Liver (tissue), 9 donors: ENCODE data around the gene PRXL2C. TPM values are rescaled to one million over a fixed set of nuclear protein-coding genes. Genes with fewer than 3 reads are reported as not detected.

Source experiments
- DNase-seq: peaks from one replicate; pipeline ENCODE4 v3.0.0-alpha.2; 2017; ENCODE audit warnings: low spot score
- H3K27ac ChIP-seq, 2 donors: one replicate each; pipeline ENCODE4 v1.7.0; 2013; ENCODE audit warnings: inconsistent platforms in 2 of 2, low read length in 2 of 2, control low read depth in 1 of 2, low read depth in 1 of 2, mild to moderate bottlenecking in 1 of 2
- H3K27me3 ChIP-seq, 4 donors: one replicate each; pipeline versions ENCODE4 v1.6.1 to v1.7.0; 2013; ENCODE audit warnings: low read length in 3 of 4, inconsistent platforms in 1 of 4, mild to moderate bottlenecking in 1 of 4, moderate library complexity in 1 of 4; ENCODE audit not compliant: control insufficient read depth in 4 of 4, insufficient read depth in 4 of 4
- H3K36me3 ChIP-seq, 4 donors: one replicate each; pipeline versions ENCODE4 v1.6.1 to v1.7.0; 2013; ENCODE audit warnings: low read length in 3 of 4, mild to moderate bottlenecking in 3 of 4, low read depth in 1 of 4, moderate library complexity in 1 of 4; ENCODE audit not compliant: control insufficient read depth in 4 of 4, insufficient read depth in 3 of 4
- H3K4me1 ChIP-seq, 4 donors: one replicate each; pipeline versions ENCODE4 v1.6.1 to v1.7.0; 2013; ENCODE audit warnings: low read length in 3 of 4, mild to moderate bottlenecking in 3 of 4, moderate library complexity in 1 of 4; ENCODE audit not compliant: control insufficient read depth in 4 of 4, insufficient read depth in 4 of 4
- H3K4me3 ChIP-seq, 3 donors: one replicate each; pipeline versions ENCODE4 v1.6.1 to v1.7.0; 2013; ENCODE audit warnings: low read length in 3 of 3, control low read depth in 1 of 3, low read depth in 1 of 3, mild to moderate bottlenecking in 1 of 3
- H3K9ac ChIP-seq, 2 donors: one replicate each; pipeline ENCODE4 v1.7.0; 2013; ENCODE audit warnings: low read length in 2 of 2, mild to moderate bottlenecking in 2 of 2, moderate library complexity in 2 of 2, control low read depth in 1 of 2, low read depth in 1 of 2
- H3K9me3 ChIP-seq, 4 donors: one replicate each; pipeline versions ENCODE4 v1.6.1 to v1.7.0; 2013; ENCODE audit warnings: low read length in 3 of 4; ENCODE audit not compliant: control insufficient read depth in 4 of 4
- ATF3 ChIP-seq: IDR thresholded peaks from 2 replicates; pipeline ENCODE4 v1.6.1; 2016; ENCODE audit warnings: antibody characterized with exemption
- CTCF ChIP-seq: fragments of 150-350 bp; IDR thresholded peaks from 2 replicates; pipeline ENCODE4 v1.5.1; 2017; ENCODE audit warnings: improper control_type of control experiment, low read depth, low read length; ENCODE audit not compliant: missing input control
- EGR1 ChIP-seq, 2 donors: IDR thresholded peaks; 2 replicates each; pipeline ENCODE4 v1.6.1; 2016 to 2018; ENCODE audit warnings: antibody characterized with exemption in 2 of 2, low read depth in 2 of 2
- FOXA1 ChIP-seq: IDR thresholded peaks from 2 replicates; pipeline ENCODE4 v1.6.1; 2016; ENCODE audit warnings: antibody characterized with exemption
- FOXA2 ChIP-seq: IDR thresholded peaks from 2 replicates; pipeline ENCODE4 v1.6.1; 2016; ENCODE audit warnings: antibody characterized with exemption
- GABPA ChIP-seq, 2 donors: IDR thresholded peaks in 1 of 2; conservative IDR thresholded peaks in 1 of 2; 2 replicates each; pipeline ENCODE4 v1.6.1; 2016; ENCODE audit warnings: antibody characterized with exemption in 2 of 2, mild to moderate bottlenecking in 1 of 2, moderate library complexity in 1 of 2
- HNF4A ChIP-seq, 2 donors: conservative IDR thresholded peaks; 2 replicates each; pipeline ENCODE4 v1.6.1; 2016; ENCODE audit warnings: antibody characterized with exemption in 2 of 2, mild to moderate bottlenecking in 2 of 2
- HNF4G ChIP-seq: IDR thresholded peaks from 2 replicates; pipeline ENCODE4 v1.6.1; 2016; ENCODE audit warnings: antibody characterized with exemption
- JUND ChIP-seq, 2 donors: IDR thresholded peaks; 2 replicates each; pipeline ENCODE4 v1.6.1; 2016; ENCODE audit warnings: antibody characterized with exemption in 2 of 2
- MAX ChIP-seq: IDR thresholded peaks from 2 replicates; pipeline ENCODE4 v1.6.1; 2016; ENCODE audit warnings: antibody characterized with exemption
- NR2F2 ChIP-seq: IDR thresholded peaks from 2 replicates; pipeline ENCODE4 v1.6.1; 2016; ENCODE audit warnings: antibody characterized with exemption
- RAD21 ChIP-seq, 2 donors: IDR thresholded peaks; 2 replicates each; pipeline ENCODE4 v1.6.1; 2016; ENCODE audit warnings: antibody characterized with exemption in 2 of 2, mild to moderate bottlenecking in 2 of 2
- REST ChIP-seq: IDR thresholded peaks from 2 replicates; pipeline ENCODE4 v1.6.1; 2016; ENCODE audit warnings: antibody characterized with exemption, mild to moderate bottlenecking
- RXRA ChIP-seq, 2 donors: IDR thresholded peaks; 2 replicates each; pipeline ENCODE4 v1.6.1; 2017 to 2018; ENCODE audit warnings: antibody characterized with exemption in 2 of 2, mild to moderate bottlenecking in 1 of 2
- SP1 ChIP-seq: IDR thresholded peaks from 2 replicates; pipeline ENCODE4 v1.6.1; 2018; ENCODE audit warnings: antibody characterized with exemption, mild to moderate bottlenecking
- TAF1 ChIP-seq: conservative IDR thresholded peaks from 2 replicates; pipeline ENCODE4 v1.6.1; 2016; ENCODE audit warnings: antibody characterized with exemption, mild to moderate bottlenecking
- YY1 ChIP-seq: IDR thresholded peaks from 2 replicates; pipeline ENCODE4 v1.6.1; 2016; ENCODE audit warnings: antibody characterized with exemption, mild to moderate bottlenecking
- WGBS: extraction: QIAGEN DNeasy Blood & Tissue Kit; methylation state at CpG from one replicate; pipeline ENCODE4 v1.1.7; 2013; 5-methylcytosine and 5-hydroxymethylcytosine counted together
- polyA plus RNA-seq, 2 donors: library from polyadenylated mRNA; stranded (reverse) in 1 of 2; unstranded in 1 of 2; fragments of 200-250 nt in 1 of 2; fragments of >200 nt in 1 of 2; fragmentation: Nextera tagmentation in 1 of 2; extraction: Ambion mirVana in 1 of 2; gene quantifications; one replicate each; pipeline versions ENCODE4 v1.2.1 to v1.2.3, GENCODE V29; 2013 to 2015
- total RNA-seq, 2 donors: library from RNA; depleted of rRNA; stranded (reverse); fragments of >200 nt; gene quantifications; one replicate each; pipeline ENCODE4 v1.2.3, GENCODE V29; 2014
- donor health status: healthy.
- donor health status: healthy.
- donor health status: healthy.
- donor health status: healthy.
- donor health status: healthy.

PRXL2C gene
- total and polyA plus RNA-seq, 4 donors: 2.2 to 6.7 (median 4.1) TPM

- H3K9me3 ChIP-seq: no peaks in the 10 kb centered on the region
- H3K4me1 ChIP-seq: peaks cover 6 to 8% (median 8%) of the 10 kb centered on the region in 4 donors
- no peak for DNase-seq
- no peaks in the 10 kb centered on the region for H3K36me3 ChIP-seq
- peak overlapping the region; percentile 99 for H3K27ac ChIP-seq
- peak overlapping the region; percentile 28 to 91 for H3K9ac ChIP-seq
- peak overlapping the region; percentile 77 to 94 (median 86) for H3K4me3 ChIP-seq
- 71% methylated on average over 22 of the region's 22 CpGs for WGBS
- TF ChIP-seq FOXA1: no peak
- TF ChIP-seq EGR1 (IDR thresholded peaks at IDR 0.05; ENCODE audit: low read depth in 2 of 2): no peak
- no peaks in the 10 kb centered on the region for H3K27me3 ChIP-seq
Observed at GRCh38 chr9:96617439-96618185, 37.5 kb downstream of the PRXL2C start.

GRCh38 chr9:96616817-96617438, 38.2 kb downstream of the PRXL2C start:
- H3K9ac ChIP-seq: peak overlapping the region in 1 of 2 donors; percentile 28
- H3K27ac ChIP-seq: peak overlapping the region in 1 of 2 donors; percentile 4
- no peaks in the 10 kb centered on the region for H3K9me3 ChIP-seq
- H3K4me3 ChIP-seq: no peak overlapping the region
- TF ChIP-seq HNF4G (no peak), CTCF (no peak), RAD21 (IDR thresholded peaks at IDR 0.05) (no peak), REST (no peak), FOXA2 (no peak), JUND (IDR thresholded peaks at IDR 0.05) (no peak), RXRA (IDR thresholded peaks at IDR 0.05) (no peak), HNF4A (conservative IDR thresholded peaks at IDR 0.05) (no peak), EGR1 (IDR thresholded peaks at IDR 0.05; ENCODE audit: low read depth in 2 of 2) (no peak), GABPA (IDR thresholded peaks at IDR 0.05 in 1 of 2, conservative IDR thresholded peaks at IDR 0.05 in 1 of 2) (no peak), MAX (no peak), TAF1 (no peak), NR2F2 (no peak), ATF3 (no peak), SP1 (no peak), FOXA1 (no peak), YY1 (no peak)
- H3K27me3 ChIP-seq: no peaks in the 10 kb centered on the region
- DNase-seq: no peak
- 92% methylated on average over 7 of the region's 7 CpGs for WGBS
- no peaks in the 10 kb centered on the region for H3K36me3 ChIP-seq
- peaks cover 6 to 15% (median 13%) of the 10 kb centered on the region in 4 donors for H3K4me1 ChIP-seq
